Skeletal muscle tissue (tissue), 4 donors: ENCODE results near the gene ZBTB7A. TPM values are rescaled to one million over a fixed set of nuclear protein-coding genes. Genes with fewer than 3 reads are reported as not detected.

Experiments used
- H3K27ac ChIP-seq: one replicate; pipeline ENCODE4 v1.7.0; 2013; ENCODE audit warnings: mild to moderate bottlenecking, low read depth, low read length, inconsistent platforms
- H3K27me3 ChIP-seq, 3 donors: one replicate each; pipeline ENCODE4 v1.7.0; 2013; ENCODE audit warnings: low read length in 3 of 3; ENCODE audit not compliant: control insufficient read depth in 3 of 3, insufficient read depth in 3 of 3
- H3K36me3 ChIP-seq, 3 donors: one replicate each; pipeline ENCODE4 v1.7.0; 2013; ENCODE audit warnings: low read length in 3 of 3; ENCODE audit not compliant: control insufficient read depth in 3 of 3, insufficient read depth in 3 of 3
- H3K4me1 ChIP-seq, 3 donors: one replicate each; pipeline ENCODE4 v1.7.0; 2013; ENCODE audit warnings: low read length in 3 of 3, mild to moderate bottlenecking in 3 of 3; ENCODE audit not compliant: control insufficient read depth in 3 of 3, insufficient read depth in 3 of 3
- H3K4me3 ChIP-seq, 3 donors: one replicate each; pipeline ENCODE4 v1.7.0; 2013; ENCODE audit warnings: low read length in 3 of 3
- H3K9ac ChIP-seq, 3 donors: one replicate each; pipeline ENCODE4 v1.7.0; 2013; ENCODE audit warnings: low read length in 3 of 3, mild to moderate bottlenecking in 3 of 3, moderate library complexity in 2 of 3, low read depth in 1 of 3
- H3K9me3 ChIP-seq, 3 donors: one replicate each; pipeline ENCODE4 v1.7.0; 2013; ENCODE audit warnings: low read length in 3 of 3; ENCODE audit not compliant: control insufficient read depth in 3 of 3
- total RNA-seq: library from RNA; depleted of rRNA; stranded (reverse); fragments of >200 nt; gene quantifications from one replicate; pipeline ENCODE4 v1.2.3, GENCODE V29; 2014
- donor health status: Osteomylitis.

Gene ZBTB7A
- total RNA-seq: 4.2 TPM

DNA sequence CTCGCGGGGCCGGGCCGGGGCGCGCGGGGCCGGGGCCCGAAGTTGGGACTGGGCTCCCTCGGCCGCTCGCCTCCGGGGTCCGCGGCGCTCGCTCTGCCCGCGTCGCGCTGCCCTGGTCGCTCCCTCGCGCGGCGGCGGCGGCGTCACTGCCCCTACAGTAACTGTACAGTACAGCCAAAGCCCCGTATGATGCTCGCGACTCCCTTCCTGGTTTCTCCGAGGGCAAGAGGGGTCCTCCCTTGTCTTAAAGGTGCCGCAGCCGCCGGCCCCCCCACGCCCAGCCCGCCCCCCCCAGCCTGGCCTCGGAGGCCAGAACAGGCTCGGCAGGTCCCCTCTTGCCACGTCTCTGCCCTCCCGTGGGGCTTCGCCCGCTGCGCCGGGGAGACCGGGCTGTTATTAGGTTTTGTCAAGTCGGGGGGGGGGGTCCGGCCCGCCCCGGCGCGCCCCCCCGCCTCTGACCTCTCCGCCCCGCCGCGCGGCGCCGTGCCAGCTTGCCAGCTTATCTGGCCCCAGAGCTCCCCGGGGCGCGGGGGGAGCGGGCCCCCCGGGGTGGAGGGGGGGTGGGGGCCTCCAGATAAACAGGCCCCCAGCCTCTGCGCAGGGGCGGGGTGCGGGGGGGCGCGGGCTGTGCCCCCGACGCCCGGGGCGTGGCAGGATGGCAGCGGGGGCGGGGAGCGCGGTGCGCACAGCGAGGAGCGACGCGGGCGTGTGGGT is at the start of gene ZBTB7A:
ZBTB7A (minus strand) TSS at position 218 of the 714 bp plus-strand sequence. CDS start 11,667 bp downstream, outside the sequence.
- H3K4me1 ChIP-seq: peaks cover 25 to 33% (median 31%) of the 10 kb centered on the region in 3 donors
- no peaks in the 10 kb centered on the region for H3K9me3 ChIP-seq
- H3K27me3 ChIP-seq: no peaks in the 10 kb centered on the region
- peak within 1 kb of the TSS; percentile 81 for H3K27ac ChIP-seq
- H3K36me3 ChIP-seq: no peaks in the 10 kb centered on the region
- H3K4me3 ChIP-seq: peak within 1 kb of the TSS; percentile 54 to 72 (median 62)
- H3K9ac ChIP-seq: peak within 1 kb of the TSS; percentile 68 to 85 (median 70)

DNA sequence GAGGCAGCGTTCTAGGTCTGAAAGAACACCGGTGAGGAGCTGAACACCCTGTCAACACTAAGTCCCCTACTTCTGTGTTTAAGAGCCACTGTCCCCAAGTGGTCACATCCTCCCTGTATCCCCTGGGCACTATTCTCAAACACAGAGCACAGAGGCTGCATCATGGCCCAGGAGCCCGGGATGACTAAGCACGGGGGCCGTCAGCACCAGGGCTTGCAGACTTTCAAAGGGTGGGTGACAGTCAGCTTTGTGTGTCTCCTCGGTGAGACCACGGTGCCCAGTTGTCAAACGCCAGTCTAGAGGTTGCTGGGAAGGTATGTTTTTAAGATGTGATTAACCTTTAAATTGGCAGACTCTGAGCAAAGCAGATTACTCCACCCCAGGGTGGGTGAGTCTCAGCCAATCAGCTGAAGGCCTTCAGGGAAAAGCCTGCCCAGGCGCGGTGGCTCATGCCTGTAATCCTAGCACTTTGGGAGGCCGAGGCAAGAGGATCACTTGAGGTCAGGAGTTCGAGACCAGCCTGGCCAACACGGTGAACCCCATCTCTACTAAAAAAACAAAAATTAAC is 49.2 kb upstream of the ZBTB7A start:
- peak overlapping the region; percentile 44 for H3K27ac ChIP-seq
- peaks cover 12 to 22% (median 18%) of the 10 kb centered on the region in 3 donors for H3K4me1 ChIP-seq
- peak overlapping the region in 1 of 3 donors; percentile 20 for H3K4me3 ChIP-seq
- H3K36me3 ChIP-seq: peaks cover 41 to 42% (median 42%) of the 10 kb centered on the region in 3 donors
- H3K9me3 ChIP-seq: no peaks in the 10 kb centered on the region
- H3K27me3 ChIP-seq: no peaks in the 10 kb centered on the region
- H3K9ac ChIP-seq: peak overlapping the region; percentile 6 to 68 (median 61)

DNA sequence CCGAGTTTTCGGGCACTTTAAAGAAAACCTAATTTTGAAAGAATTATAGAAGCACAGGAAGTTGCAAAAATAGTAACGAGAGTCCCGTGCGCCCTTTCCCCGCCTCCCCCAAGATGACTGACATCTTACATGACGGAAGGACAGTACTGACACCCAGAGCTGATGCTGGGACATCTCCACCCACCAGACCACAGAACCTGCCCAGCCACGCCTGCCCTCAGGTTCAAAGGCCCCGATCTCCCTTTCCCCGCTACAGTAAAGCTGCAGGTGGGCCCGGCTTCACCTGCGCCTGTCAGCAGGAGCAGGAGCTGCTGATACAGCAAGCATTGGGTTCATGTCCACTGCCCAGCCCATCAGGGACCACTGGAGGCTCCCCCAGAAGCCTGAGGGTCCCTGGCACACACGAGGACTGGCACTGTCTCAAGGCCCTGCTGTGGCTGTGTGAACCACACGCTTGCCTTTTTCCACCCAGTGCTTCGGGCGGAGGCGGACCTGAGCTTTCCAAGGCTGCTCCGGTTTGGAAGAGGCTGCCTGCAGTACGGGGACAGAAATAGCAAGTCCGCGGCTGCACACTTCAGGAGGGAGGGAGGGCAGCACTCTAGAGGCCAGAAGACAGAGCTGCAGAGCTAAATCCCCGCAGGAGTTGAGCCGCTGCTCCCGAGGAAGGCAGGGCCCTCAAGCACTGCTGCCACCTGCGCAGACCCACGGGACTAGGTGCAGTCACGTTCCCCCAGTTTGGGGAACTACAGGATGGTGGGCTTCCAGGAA is 48.5 kb upstream of the ZBTB7A start:
- Histone ChIP-seq H3K9me3 (no peaks in the 10 kb centered on the region), H3K27me3 (no peaks in the 10 kb centered on the region), H3K36me3 (peaks cover 46 to 49% (median 47%) of the 10 kb centered on the region in 3 donors), H3K9ac (peak overlapping the region; percentile 38 to 68 (median 61)), H3K4me1 (peaks cover 12 to 19% (median 16%) of the 10 kb centered on the region in 3 donors), H3K27ac (peak overlapping the region; percentile 44), H3K4me3 (peak overlapping the region in 2 of 3 donors; percentile 20 to 35)

DNA sequence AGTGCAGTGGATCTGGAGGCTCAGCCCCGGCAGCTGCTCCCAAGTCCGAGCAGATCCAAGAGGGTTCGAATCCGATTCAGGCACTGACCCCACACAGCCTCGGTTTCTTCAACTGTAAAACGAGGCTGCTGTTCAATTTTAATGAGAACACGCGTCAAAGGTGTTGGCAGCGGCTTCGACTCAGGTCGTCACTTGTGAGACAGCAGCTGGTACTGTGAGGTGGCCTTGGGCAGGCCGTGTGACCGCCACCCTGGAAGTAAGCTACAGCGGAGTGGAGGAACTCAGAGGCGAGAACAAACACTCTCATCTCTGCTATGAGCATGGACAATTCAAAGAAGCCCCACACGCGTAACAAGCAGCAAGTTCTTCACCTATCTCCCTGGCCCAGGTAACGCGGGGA is 47.5 kb upstream of the ZBTB7A start:
- Histone ChIP-seq H3K9ac (no peak overlapping the region), H3K4me1 (peaks cover 12 to 19% (median 12%) of the 10 kb centered on the region in 3 donors), H3K9me3 (no peaks in the 10 kb centered on the region), H3K27me3 (no peaks in the 10 kb centered on the region), H3K4me3 (no peak overlapping the region), H3K27ac (no peak overlapping the region), H3K36me3 (peaks cover 48 to 58% (median 55%) of the 10 kb centered on the region in 3 donors)

DNA sequence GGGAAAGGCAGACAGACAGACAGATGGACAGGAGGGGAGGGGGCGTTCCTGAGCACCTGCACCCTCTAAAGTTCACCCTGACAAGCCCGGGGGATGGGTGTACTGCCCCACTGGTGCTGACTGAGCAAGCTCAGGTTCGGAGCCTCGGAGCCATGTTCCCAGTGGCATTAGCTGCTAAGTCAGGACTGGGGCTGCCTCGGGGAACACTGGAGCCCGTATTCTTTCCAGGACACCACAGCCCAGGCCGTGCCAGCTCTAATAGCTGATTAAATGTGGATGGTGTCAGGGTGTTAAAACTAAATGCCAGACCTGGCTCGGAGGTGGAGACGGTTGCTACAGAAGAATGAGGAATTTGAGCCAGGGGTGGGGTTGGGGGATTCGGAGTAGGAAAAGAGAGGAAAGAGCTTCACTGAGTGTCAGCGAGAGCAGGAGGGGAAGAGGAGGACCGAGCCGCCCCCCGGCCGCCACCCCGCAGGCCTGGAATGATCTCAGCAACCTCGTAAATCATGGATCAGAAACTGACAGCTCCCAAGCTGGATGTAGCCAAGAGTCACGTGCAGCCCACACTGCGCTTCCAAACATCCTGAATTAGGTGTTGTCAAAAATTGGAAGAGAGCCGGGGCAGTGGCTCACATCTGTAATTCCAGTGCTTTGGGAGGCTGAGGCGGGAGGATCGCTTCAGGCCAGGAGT is 46.8 kb upstream of the ZBTB7A start:
- no peak overlapping the region for H3K9ac ChIP-seq
- H3K27ac ChIP-seq: no peak overlapping the region
- peaks cover 12 to 19% (median 12%) of the 10 kb centered on the region in 3 donors for H3K4me1 ChIP-seq
- no peaks in the 10 kb centered on the region for H3K9me3 ChIP-seq
- no peak overlapping the region for H3K4me3 ChIP-seq
- no peaks in the 10 kb centered on the region for H3K27me3 ChIP-seq
- peaks cover 54 to 64% (median 62%) of the 10 kb centered on the region in 3 donors for H3K36me3 ChIP-seq

DNA sequence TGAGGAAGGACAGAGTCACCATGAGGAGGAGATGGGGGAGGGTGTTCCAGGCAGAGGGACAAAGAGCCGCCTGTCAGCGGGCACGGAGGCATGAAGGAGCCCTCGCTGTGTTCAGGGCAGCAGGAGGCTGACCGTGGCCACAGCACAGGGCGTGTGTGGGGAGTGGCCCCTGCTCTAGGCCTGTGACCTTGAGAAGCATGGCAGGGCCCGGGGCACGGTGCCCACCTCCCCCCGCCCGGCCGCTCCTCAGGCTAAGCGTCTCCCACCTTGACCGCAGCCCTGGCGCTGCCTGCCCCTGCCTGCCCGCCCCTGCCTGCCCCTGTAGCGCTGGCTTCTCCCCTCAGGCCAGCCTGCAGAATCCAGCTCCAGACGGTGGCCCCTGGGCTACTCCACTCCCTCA is 45.7 kb upstream of the ZBTB7A start:
- no peak overlapping the region for H3K9ac ChIP-seq
- peaks cover 60 to 67% (median 65%) of the 10 kb centered on the region in 3 donors for H3K36me3 ChIP-seq
- peaks cover 12 to 19% (median 12%) of the 10 kb centered on the region in 3 donors for H3K4me1 ChIP-seq
- H3K27me3 ChIP-seq: no peaks in the 10 kb centered on the region
- no peak overlapping the region for H3K27ac ChIP-seq
- no peak overlapping the region for H3K4me3 ChIP-seq
- no peaks in the 10 kb centered on the region for H3K9me3 ChIP-seq

DNA sequence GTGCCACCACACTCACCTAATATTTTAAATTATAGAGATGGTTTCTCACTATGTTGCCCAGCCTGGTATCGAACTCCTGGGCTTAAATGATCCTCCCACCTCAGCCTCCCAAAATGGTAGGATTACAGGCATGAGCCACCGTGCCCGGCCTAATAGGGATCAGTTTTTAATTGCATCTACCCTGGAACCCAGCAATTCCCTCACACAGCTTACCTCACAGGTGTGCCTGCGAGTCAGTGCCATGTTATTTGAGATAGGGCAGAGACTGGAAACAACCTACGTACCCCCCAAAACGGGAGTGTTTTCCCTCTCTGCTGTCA is 42.9 kb upstream of the ZBTB7A start:
- H3K9ac ChIP-seq: no peak overlapping the region
- H3K36me3 ChIP-seq: peaks cover 59 to 71% (median 62%) of the 10 kb centered on the region in 3 donors
- H3K27me3 ChIP-seq: no peaks in the 10 kb centered on the region
- H3K27ac ChIP-seq: no peak overlapping the region
- H3K4me3 ChIP-seq: no peak overlapping the region
- no peaks in the 10 kb centered on the region for H3K9me3 ChIP-seq
- H3K4me1 ChIP-seq: peaks cover 0 to 6% (median 0%) of the 10 kb centered on the region in 3 donors

DNA sequence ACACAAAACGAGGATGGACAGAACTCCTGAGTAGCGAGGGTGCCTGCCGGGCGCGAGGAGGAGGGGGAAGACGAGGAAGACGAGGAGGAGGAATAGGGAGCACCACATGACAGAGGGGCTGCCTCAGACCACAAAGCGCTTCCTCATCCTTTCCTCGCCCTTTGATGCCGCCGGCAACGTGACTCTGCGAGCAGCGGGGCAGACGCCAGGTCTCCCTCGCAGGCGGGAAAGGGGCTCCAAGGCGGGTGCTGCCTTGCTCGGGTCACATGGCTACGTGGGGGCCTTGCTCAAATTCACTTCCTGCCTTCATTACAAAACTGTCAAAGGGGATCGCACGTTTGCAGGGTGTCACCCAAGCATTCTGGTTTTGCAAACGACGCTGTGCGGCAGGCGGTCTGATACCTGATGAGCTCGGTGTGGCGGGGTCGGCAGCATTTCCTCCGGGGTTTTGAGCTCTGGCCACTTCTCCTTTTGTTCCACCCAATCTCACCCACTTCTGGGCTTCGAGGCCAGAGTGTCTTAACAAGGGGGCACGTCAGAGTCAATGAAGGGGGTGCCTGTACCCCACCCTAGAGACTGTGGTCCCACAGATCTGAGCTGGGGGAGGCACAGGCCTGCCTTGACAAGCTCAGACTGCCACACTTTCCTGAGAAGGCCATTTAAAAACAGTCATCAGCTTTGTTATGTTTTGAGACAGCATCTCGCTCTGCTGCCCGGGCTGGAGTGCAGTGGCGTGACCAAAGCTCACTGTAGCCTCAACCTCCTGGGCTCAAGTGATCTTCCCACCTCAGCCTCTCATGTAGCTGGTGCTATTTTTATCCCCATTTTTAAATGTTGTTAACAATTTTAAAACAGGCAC is 42.3 kb upstream of the ZBTB7A start:
- H3K4me1 ChIP-seq: peaks cover 0 to under 1% (median 0%) of the 10 kb centered on the region in 3 donors
- no peaks in the 10 kb centered on the region for H3K27me3 ChIP-seq
- H3K9me3 ChIP-seq: no peaks in the 10 kb centered on the region
- H3K27ac ChIP-seq: no peak overlapping the region
- peaks cover 54 to 69% (median 61%) of the 10 kb centered on the region in 3 donors for H3K36me3 ChIP-seq
- no peak overlapping the region for H3K4me3 ChIP-seq
- H3K9ac ChIP-seq: no peak overlapping the region

DNA sequence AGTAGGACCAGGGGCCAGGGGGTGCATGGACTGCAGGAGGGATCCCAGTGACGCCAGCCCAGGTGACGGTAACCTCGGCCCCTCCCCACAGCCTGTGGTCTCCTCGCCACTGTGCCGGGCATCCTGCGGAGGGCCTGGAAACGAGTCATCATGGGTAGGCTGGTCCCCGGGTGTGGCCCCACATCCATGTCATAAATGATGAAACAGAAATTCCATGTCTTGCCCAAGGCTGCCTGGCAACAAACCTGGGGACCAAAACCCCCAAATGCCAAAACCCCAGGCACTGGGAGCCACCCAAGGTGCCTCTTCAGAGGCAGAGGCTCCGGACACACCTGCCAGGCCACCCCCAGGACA is 36.4 kb upstream of the ZBTB7A start:
- no peak overlapping the region for H3K9ac ChIP-seq
- H3K4me1 ChIP-seq: peaks cover 3 to 15% (median 8%) of the 10 kb centered on the region in 3 donors
- no peak overlapping the region for H3K27ac ChIP-seq
- no peak overlapping the region for H3K4me3 ChIP-seq
- H3K27me3 ChIP-seq: no peaks in the 10 kb centered on the region
- no peaks in the 10 kb centered on the region for H3K9me3 ChIP-seq
- peaks cover 40 to 56% (median 46%) of the 10 kb centered on the region in 3 donors for H3K36me3 ChIP-seq
